NCI-H1694 (cell line): ENCODE measurements around the gene DOCK4.

Experiments
- DNase-seq: peaks from one replicate; lab custom pipeline; 2025; lab: John Stamatoyannopoulos, UW

DOCK4 gene

DNA sequence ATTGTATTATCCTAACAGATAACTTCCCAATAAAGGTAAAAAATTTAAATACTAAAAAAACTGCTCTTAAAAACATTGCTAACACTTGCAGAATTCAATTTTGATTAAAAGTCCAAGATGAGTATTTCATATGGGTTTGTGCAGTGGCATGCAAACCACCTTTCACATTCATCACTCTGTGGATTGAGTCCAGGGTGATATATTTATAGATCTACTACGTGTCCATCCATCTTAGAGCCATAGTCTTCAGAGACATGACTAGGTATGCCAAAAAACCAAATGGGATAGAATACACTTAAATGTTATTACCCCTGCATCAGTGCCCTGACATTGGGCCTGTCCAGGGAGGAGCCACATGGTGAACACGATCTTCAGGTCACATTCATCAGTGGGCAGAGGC, 96.0 kb downstream of the DOCK4 start:
- DNase-seq: no peak

DNA sequence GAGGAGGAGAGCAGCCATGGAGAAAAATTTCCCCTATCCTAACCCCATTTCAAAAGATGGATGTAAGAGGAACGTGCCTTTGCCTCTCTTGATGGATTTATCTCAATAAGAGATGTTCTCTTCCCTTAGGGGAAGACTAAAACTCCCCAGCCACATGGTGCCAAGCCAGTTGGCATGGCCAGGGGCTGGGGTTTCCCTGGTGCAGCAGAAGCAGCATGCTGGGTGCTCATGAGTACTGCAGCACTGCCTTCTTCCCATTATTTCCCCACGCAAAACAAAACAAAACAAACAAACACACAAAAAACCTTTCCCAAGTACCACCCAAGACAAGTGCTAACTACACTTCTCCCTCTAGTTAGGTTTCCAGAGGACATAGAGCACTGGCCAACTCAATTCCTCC, 97.2 kb downstream of the DOCK4 start:
- DNase-seq: no peak

DNA sequence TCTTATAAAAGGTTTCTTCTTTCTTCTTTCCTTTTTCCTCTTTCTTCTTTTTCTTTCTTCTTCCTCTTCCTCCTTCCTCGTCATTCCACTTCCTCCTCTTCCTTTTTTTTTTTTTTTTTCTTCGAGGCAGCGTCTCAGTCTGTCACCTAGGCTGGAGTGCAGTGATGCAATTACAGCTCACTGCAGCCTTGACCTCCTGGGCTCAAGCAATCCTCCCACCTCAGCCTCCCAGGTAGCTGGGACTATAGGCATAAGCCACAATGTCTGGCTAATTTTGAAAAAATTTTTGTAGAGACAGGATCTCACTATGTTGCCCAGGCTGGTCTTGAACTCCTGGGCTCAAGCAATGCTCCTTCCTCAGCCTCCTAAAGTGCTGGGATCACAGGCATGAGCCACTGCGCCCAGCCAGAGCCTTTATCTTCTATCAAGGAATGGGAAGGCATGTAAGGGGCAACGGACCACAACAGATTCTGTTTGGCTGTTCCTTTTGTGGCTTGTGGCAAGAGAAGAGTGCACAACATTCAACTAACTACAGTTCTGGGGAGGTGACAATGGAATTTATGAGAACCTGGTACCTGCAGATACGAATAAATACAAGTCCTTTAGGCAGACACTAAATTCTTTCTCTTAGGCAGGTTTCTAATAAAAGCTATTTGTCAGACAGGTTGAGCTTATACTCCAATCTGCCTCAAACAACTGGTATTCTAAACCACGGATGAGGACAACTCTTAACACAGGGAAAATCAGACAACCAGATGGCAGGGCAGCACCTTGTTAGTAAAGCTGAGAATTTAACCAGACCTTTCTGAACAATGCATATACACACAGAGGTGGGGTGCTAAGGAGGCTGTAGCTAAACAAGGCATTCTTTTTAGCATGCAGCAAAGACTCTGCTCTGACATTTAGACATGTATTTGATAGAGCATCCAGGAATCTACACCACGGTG, 100.3 kb downstream of the DOCK4 start:
- DNase-seq: no peak

DNA sequence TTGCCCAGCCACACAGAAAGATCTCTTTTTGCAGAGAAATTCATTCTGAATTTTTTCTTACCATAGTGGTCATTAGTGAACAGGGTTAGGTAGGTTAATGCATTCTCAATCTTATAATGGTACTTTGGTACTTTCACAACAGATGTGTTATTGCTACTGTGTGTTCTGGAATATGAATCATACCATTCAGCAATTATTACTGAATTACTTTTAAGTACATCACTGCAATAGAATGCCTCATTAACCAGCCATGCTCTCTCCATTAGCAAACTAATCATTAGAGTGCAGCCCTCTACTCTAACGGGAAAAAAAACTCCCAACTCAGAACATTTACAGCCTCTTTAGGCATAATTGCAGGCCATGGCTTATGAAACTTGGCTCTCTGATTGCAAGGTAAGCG, 102.1 kb downstream of the DOCK4 start:
- DNase-seq: no peak

DNA sequence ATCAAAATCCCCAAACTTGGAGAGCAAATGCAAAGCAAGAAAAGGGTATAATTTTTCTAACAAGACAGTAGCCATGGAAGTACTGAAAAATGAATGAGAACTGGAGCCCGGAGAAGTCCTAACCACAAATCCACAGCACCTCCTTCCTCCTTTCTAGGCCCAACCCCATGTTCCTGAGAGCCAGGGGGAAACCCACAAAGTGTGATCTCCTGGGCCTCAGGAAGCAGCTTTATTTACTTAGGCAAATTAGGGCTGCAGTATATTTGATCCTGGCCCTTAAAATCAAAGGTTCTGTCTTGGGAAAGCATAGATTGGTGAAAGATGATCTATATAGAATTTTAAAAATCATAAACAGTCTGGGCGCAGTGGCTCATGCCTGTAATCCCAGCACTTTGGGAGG, 103.0 kb downstream of the DOCK4 start:
- DNase-seq: no peak

DNA sequence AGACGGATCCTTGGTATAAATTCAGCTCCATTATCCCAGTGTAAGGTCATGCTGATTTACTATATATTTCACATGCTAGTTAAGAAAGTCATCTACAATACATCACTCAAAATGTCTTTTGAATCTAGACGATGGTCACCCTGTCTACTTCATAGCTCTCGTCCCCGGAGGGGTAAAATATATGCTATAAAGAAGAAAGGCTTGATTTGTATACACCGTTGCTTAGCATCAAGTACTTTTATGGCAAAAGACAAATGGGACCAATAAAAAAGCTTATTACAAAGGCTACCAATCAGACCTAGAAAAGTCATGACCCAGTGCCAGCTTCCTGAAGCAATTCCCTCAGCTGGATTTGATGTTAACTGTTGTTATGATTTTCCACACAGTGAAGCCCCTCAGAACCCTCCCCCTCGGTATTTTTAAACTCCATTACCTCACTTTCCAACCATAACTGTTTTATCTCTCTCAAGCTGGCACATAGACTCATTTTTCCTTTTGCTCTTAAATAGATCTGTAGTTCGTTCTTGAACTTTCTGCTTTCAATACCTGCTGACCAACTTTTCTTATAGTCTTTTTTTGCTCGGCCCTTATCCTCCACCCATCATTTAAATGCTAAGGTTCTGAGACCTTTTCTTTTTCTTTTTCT, 104.9 kb downstream of the DOCK4 start:
- DNase-seq: no peak

DNA sequence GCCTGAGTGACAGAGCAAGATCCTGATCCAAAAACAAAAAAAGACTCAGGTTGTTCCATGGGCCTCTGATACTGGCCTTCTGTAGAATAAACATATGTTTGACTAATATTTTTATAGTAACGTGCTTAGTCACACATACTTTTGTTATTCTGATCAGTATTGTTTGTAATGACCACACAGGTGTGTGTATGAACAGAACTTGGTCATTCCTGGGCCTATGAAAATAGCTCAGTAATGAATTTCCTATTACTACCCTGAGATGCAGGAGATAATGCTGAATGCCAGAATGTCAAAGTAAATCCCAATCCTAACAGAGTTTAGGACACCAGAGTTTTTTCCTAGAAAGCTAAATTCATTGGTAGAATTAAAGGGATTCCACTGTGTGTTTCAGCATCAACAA, 108.7 kb downstream of the DOCK4 start:
- no peak for DNase-seq

DNA sequence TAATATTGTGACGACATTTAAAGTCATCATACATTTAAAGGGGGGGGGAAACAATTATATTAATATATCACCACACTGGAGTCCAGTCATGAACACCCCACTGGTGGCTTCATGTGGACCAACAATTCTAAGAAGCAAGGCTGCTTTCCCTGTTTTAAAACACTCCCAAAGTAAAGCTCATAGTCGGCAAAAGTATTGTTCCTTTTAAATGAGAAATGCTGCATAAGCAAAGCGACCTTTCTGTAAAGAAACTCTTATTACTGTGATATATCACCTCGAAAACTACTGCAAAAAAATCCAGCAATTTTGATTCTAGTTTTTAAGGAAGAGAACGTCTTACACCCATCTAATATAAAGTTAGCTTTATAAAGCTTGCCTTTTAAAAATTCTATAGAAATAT, 112.8 kb downstream of the DOCK4 start:
- DNase-seq: no peak

DNA sequence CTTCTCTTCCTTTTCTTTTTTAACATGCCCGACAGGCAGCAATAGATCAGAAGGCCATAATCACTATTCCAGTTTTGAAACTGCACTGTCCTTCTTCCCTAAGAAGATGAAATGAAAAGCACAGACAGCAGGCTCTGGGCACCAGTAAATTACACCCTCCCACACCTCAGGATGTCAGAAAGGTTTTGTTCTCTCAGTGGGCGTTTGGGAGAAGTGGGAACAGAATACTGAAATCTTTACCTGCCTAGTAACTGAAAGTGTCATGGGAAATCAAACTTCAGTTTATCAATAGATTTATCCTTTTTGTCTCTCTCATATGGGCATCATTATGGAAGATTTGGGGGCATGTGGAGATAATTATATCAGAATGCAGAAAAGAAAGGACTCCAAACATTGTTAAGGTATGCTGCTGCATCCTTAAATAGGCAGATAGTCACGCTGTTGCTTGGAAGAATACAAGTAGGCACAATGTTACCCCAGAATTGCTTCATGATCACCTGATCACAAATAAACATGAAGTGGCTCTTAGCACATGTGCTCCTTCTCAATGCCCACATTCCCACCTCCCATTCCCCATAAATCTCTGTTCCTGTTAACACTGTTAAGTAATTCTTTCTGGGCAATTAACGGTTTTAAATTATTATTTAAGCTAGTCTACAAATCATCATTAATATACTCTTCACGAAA, 113.3 kb downstream of the DOCK4 start:
- DNase-seq: no peak

DNA sequence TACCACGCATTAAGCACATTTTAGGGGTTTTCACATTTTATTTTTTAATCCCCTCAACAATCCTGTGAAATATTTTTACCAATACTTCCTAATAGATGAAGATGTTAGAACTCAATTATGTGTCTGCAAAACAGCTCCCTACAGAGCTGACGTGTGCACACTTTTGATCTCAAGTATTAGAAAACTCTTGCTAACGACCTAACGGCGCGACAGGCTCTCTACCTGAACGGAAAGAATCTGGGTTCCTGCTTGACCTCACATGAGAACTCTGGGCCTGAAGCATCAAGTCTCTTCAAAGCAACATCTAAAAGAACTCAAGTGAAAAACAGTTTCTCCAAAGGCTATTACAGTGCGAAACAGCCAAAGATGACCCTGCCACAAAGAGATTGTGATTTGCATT, 113.9 kb downstream of the DOCK4 start:
- DNase-seq: no peak

DNA sequence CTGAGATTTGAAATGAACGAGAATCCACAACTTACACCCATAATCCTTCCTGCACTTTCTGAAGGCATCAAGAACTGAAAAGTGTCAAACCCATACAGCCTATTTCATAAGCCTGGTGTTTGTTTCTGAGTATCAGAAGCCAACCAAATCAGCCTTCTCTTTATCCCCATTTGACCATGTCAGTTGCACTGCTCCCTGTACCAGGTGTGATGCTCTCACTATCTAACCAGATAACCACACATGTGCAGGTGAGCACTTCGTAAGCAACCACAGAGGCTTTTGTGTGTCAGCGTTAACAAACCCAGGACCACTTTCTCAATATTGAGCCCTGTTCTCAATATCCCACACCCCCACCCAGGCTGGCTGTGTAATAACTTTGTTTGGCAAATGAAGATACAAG, 114.4 kb downstream of the DOCK4 start:
- no peak for DNase-seq

DNA sequence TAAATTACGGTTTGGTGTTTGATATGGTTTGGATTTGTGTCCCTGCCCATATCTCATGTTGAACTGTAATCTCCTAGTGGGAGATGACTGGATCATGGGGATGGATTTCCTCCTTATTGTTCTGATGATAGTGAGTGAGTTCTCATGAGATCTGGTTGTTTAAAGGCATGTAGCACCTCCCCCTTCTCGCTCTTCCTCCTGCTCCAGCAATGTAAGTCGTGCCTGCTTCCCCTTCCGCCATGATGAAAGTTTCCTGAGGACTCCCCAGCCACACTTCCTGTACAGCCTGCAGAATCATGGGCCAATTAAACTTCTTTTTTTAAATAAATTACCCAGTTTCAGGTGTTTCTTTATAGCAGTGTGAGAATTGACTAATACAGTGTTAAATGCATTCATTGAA, 116.6 kb downstream of the DOCK4 start:
- DNase-seq: no peak

DNA sequence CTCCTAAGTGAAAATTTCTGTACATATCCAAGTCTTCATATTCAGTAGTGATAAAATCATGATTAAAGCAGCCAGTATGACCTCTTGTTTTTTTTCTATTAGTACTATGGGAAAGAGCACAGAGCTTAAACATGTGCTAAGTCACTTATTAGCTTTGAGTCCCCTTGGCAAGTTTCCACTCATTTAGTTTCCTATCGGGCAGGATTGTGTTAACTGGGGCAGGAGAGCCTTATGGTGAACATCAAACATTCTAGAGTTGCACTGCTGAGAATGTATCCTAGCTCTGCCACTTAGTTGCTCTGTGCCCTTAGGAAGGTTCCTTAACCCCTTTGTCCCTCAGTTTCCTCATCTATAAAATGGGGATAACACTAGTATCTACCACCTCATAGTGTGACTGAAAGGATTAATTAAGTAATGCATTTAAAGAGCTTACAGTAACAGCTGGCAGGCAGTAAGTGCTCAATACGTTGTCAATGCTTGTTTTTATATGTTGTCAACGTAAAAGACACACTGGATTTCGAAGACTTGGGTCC, 117.6 kb downstream of the DOCK4 start:
- DNase-seq: no peak

DNA sequence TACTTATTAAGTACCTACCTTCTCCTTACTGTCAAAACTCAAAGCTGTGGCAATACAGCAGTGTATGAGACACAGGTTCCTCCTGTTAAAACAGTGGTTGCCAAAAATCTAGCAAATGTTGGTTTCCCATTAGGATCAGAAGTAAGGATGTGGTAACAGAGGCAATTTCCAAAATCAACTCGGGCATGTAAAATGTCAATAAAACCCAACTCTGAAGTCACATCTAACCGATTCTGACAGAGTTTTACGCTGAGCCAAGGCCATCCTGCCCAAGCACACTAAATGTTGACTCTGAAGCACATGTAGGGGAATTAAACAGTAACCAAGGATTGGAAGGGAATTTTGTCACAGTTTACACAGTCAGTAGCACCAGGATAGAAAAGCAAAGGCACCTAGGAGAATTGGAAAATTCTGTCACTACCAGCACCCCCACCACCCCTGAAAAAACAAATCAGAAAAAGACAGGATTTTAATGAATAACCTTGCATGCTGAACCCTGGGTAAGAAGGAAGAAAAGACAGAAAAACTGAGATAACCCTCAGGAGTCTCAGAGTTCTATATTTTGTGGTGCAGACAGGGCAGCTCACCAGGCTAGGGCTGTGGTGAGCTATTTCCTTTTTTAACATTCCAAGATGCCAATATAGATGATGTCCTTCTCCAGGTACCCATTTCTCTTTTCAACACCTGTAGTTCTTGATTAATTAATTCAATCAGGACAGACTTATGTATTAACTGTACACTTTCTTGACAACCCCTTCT, 119.5 kb downstream of the DOCK4 start:
- DNase-seq: no peak

DNA sequence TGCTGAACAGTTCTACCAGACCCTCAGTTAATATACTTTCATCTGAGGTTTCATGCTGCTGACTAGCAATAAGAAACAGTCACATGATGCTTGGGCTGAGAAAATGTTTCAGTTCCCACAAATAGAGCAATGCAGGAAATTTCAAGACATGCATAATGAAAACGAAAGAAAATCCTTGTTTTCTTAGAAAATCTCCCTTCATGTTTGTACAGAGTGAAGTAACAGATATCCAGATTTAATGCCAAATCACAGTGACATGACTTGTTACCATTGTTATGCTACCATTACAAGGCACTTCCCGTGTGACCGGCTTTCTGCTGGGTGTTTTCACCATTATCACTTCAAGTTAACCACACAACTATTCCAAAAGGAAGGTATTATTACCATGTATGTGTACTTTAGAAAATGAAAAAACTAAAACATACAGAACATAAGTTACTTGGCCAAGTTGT, 121.7 kb downstream of the DOCK4 start:
- no peak for DNase-seq

DNA sequence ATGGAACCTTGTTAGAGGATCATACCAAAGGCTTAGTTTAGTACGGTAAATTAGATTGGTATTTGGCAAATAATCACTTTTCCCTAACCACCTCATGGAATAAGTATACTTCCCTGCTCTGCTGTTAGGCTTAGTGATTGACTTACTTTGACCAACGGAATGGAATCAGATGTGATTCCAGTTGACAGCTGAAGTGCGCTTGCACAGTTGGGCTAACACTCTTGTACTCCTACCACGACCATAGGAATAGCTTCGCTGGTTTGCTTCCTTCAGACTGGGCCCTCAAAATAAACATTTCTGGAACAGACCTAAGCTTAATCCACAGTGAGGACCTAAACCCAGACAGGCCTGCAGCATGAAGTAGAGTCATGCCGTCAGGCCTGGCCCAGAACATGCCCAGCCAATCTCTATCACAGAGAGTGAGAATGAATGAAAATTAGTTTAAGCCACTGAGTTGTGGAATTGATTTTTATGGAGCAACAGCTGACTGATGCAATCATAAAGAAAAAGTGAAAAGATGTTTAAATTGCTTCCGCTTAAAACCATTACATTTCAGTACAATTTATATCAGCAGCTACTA, 122.3 kb downstream of the DOCK4 start:
- no peak for DNase-seq

DNA sequence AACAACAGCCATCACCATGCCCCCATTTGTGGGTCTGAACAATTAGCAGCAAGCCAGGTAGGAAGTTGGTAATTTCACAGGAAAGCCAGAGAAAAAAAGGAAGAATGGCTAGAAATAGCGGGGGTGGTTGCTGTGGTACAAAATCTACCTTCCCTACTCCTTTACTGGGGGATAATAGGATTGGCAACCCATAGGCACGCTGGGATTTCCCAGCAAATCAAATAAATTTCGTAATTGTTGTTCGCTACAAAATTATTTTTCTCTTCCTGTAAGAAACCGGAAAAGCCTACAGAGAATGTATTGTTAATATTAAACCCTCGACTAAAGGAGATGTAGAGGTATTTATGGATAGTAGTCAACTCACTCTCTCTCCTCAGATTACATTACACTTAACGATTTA, 123.9 kb downstream of the DOCK4 start:
- DNase-seq: no peak

DNA sequence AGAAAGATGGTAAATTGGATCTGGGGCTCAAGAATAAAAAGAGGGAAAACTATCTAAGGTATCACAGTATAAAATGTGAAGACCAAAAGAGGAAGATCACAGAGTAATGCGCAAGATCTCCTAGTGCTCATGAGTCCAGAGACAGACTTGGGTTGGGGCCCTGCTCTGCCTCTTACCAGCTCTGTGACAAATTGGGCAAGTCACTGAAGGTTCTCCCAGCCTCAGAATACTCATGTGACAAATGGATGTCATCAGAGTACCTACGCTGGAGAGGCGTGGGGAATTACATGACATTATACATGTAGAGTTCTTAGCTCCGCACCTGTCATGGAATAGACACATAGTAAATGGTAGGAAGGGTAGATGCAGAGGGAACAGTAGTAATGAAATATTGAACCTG, 124.4 kb downstream of the DOCK4 start:
- no peak for DNase-seq

DNA sequence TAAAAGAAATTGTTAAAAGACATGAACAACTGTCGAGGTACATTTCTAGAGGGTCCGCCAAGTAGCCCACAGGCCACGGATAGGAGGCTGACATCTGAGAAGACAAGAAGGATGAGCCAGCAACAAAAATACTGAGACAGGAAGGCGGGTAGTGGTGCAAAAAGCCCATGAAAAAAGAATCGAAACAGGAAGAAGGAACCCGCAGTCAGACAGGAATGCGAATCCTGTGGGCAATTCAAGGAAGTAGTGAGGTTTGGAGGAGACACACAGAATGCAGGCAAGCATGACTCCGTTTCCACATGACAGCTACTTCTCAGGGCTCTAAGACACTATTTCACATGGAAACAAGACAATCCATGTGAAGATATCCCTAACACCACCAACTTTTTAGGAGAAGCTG, 125.2 kb downstream of the DOCK4 start:
- no peak for DNase-seq

DNA sequence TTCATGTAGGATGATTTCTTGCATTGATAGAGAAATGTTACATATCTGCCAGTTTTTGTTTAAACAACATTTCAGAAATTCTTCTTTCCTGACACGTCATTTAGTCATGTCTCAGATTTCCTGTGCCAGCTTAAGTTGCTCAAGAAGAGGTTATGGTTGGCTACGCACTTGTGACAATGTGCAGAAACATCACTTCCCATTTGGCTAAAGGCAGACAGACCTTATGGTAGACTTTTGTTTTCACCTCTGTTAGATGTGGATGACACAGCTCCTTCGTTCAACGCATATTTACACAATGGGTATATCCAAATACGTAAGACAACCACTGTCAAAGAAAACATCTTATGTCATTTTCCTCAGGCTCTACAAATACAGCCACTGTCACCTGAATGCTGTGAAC, 125.8 kb downstream of the DOCK4 start:
- no peak for DNase-seq

DNA sequence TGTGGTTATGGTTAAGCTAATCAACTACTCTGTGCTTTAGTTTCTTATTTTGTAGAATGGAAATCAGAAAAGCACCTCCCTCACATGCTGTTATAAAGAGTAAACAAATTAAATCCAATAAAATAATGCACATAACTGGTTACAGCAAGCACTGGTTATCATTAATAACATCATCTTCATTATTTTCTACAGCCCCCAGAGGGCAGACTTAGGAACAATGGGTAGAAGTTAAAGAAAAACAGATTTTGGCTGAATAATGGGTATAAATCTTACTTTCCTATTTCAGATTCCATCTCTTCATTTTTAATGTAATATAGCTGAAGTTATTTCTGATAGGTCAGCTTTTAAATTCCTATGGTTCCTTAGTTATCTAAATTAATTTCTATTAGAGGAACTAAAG, 126.5 kb downstream of the DOCK4 start:
- no peak for DNase-seq

DNA sequence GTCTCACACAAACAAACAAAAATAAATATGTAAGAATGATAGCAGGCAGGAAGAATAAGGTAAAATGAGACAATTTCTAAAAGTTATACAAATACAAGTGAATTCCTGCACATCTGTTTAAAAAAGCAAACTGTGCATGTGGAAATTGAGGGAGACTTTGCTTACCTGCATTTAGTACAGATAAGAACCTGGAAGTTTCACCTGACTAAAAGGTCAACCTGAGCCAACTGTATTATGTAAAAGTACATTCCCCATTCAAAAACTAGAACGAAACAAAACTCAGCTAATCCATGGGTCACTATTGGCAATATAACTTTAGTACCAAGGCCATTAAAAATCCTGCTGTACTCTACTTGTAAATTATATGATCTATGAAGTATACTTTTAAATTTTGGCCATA, 127.1 kb downstream of the DOCK4 start:
- DNase-seq: no peak
